NCI-H1105 treated with DMSO at 0.1 percent for 48 hours (cell line): ENCODE measurements around the gene RASSF7.

Source experiments
- DNase-seq: peaks from one replicate; lab custom pipeline; 2025; lab: John Stamatoyannopoulos, UW

RASSF7 gene

GRCh38 chr11:586376-587316 is 25.9 kb downstream of the RASSF7 start:
- no peak for DNase-seq

GRCh38 chr11:587546-587945 is 26.8 kb downstream of the RASSF7 start:
- DNase-seq, result no peak

- no peak for DNase-seq
Observed at GRCh38 chr11:587978-588380, 27.2 kb downstream of the RASSF7 start.

- DNase-seq, result no peak
Observed at GRCh38 chr11:589798-590197, 29.0 kb downstream of the RASSF7 start.

GRCh38 chr11:590997-591396 is 30.2 kb downstream of the RASSF7 start:
- no peak for DNase-seq

GRCh38 chr11:592501-592900 is 31.7 kb downstream of the RASSF7 start:
- no peak for DNase-seq

GRCh38 chr11:592918-593317 is 32.1 kb downstream of the RASSF7 start:
- DNase-seq, result no peak

- DNase-seq, result no peak
Observed at GRCh38 chr11:593347-593746, 32.6 kb downstream of the RASSF7 start.

- DNase-seq, result no peak
Observed at GRCh38 chr11:595400-595799, 34.6 kb downstream of the RASSF7 start.

- DNase-seq, result no peak
Observed at GRCh38 chr11:596374-596773, 35.6 kb downstream of the RASSF7 start.

GRCh38 chr11:597166-597725 is 36.5 kb downstream of the RASSF7 start:
- no peak for DNase-seq

- DNase-seq, result no peak
Observed at GRCh38 chr11:598005-598680, 37.4 kb downstream of the RASSF7 start.

- no peak for DNase-seq
Observed at GRCh38 chr11:601573-602245, 40.9 kb downstream of the RASSF7 start.

- no peak for DNase-seq
Observed at GRCh38 chr11:603154-603553, 42.4 kb downstream of the RASSF7 start.

- DNase-seq, result no peak
Observed at GRCh38 chr11:605286-606129, 44.7 kb downstream of the RASSF7 start.

GRCh38 chr11:606245-606644 is 45.5 kb downstream of the RASSF7 start:
- no peak for DNase-seq

- DNase-seq, result no peak
Observed at GRCh38 chr11:607020-607780, 46.4 kb downstream of the RASSF7 start.

GRCh38 chr11:607971-608659 is 47.3 kb downstream of the RASSF7 start:
- DNase-seq, result no peak

GRCh38 chr11:608791-609251 is 48.1 kb downstream of the RASSF7 start:
- DNase-seq, result no peak

GRCh38 chr11:609341-609811 is 48.6 kb downstream of the RASSF7 start:
- no peak for DNase-seq
